ENCODE results near the gene USP31. TPM values are rescaled to one million over a fixed set of nuclear protein-coding genes. Genes with fewer than 3 reads are reported as not detected.

USP31 gene
- total RNA-seq, 1 experiment from 2014 or later: 6.7 TPM

DNA sequence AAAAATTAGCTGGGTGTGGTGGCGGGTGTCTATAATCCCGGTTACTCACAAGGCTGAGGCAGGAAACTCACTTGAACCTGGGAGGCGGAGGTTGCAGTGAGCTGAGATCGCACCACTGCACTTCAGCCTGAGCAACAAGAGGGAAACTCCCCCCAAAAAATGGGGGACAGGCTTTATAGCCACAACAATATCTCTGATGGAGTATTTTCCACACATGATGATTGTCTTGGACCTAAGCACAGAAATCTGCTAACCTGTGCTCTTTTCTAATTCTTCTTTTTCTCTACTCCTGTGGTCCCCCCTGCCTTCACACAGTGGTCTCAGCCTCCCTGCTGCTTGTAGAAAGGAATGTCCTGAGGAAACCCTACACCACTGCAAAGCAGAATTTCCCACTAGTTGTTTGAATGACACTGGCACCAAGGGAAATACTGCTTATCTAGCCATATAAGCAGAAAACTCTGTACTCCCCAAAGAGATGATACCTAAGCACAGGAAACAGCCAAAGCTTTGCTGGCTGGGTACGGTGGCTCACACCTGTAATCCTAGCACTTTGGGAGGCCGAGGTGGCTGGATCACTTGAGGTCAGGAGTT lies 117.6 kb downstream of the USP31 start:
- H3K4me3 ChIP-seq (ENCODE audit: low read length): no peak overlapping the region

GRCh38 chr16:23029733-23030420 lies 119.4 kb downstream of the USP31 start:
- Histone ChIP-seq H2AFZ (ENCODE audit: low read length) (no peak overlapping the region), H3K9ac (ENCODE audit: low read length) (no peak overlapping the region), H3K4me3 (ENCODE audit: low read length) (no peak overlapping the region), H3K9me2 (replicated peaks; ENCODE audit: low read length) (no peaks in the 10 kb centered on the region), H3K4me1 (ENCODE audit: insufficient read depth, low read length) (no peaks in the 10 kb centered on the region), H3K27me3 (ENCODE audit: low read length) (peaks cover 32% of the 10 kb centered on the region), H3F3A (ENCODE audit: low read length, unreplicated experiment) (no peaks in the 10 kb centered on the region), H3K9me3 (ENCODE audit: low read length) (no peaks in the 10 kb centered on the region), H3K36me3 (ENCODE audit: low read depth, low read length) (no peaks in the 10 kb centered on the region), H3K79me2 (ENCODE audit: low read length) (no peaks in the 10 kb centered on the region), H3K27ac (ENCODE audit: low read length) (no peak overlapping the region), H4K20me1 (ENCODE audit: low read length) (no peaks in the 10 kb centered on the region), H3K4me2 (ENCODE audit: low read length) (no peak overlapping the region)
- no peak for DNase-seq
- ChIA-PET CTCF (no interaction called here), POLR2A (ENCODE audit: unreplicated experiment) (no interaction called here)
- TF ChIP-seq CTCF (conservative IDR thresholded peaks at IDR 0.05; ENCODE audit: low read depth, low read length) (no peak), EZH2phosphoT487 (IDR thresholded peaks at IDR 0.05; ENCODE audit: borderline replicate concordance, low read length) (no peak), EZH2 (IDR thresholded peaks at IDR 0.05; ENCODE audit: low read length, unreplicated experiment) (no peak)
- ATAC-seq: no peak
- intact Hi-C loops (cut with micrococcal nuclease): no loop called here
- BruUV-seq (replicated peaks): no TSS peak

More for the DNA sequence above, 117.6 kb downstream of the USP31 start:
- no peak overlapping the region for H3K27ac ChIP-seq (ENCODE audit: low read length)
- no peak overlapping the region for H2AFZ ChIP-seq (ENCODE audit: low read length)
- H4K20me1 ChIP-seq (ENCODE audit: low read length): no peaks in the 10 kb centered on the region
- intact Hi-C loops (cut with micrococcal nuclease): no loop called here
- no peak overlapping the region for H3K4me2 ChIP-seq (ENCODE audit: low read length)
- DNase-seq (no peak), ATAC-seq (no peak)
- H3K4me1 ChIP-seq (ENCODE audit: insufficient read depth, low read length): no peaks in the 10 kb centered on the region
- no peaks in the 10 kb centered on the region for H3K79me2 ChIP-seq (ENCODE audit: low read length)
- no TSS peak for BruUV-seq (replicated peaks)
- CTCF ChIA-PET: no interaction called here
- H3K9me3 ChIP-seq (ENCODE audit: low read length): no peaks in the 10 kb centered on the region
- no peak for TF ChIP-seq EZH2 (IDR thresholded peaks at IDR 0.05; ENCODE audit: low read length, unreplicated experiment)
- TF ChIP-seq CTCF (conservative IDR thresholded peaks at IDR 0.05; ENCODE audit: low read depth, low read length): no peak
- TF ChIP-seq EZH2phosphoT487 (IDR thresholded peaks at IDR 0.05; ENCODE audit: borderline replicate concordance, low read length): no peak
- POLR2A ChIA-PET (ENCODE audit: unreplicated experiment): no interaction called here
- peaks cover 24% of the 10 kb centered on the region for H3K27me3 ChIP-seq (ENCODE audit: low read length)
- H3F3A ChIP-seq (ENCODE audit: low read length, unreplicated experiment): no peaks in the 10 kb centered on the region
- H3K9me2 ChIP-seq (replicated peaks; ENCODE audit: low read length): no peaks in the 10 kb centered on the region
- no peaks in the 10 kb centered on the region for H3K36me3 ChIP-seq (ENCODE audit: low read depth, low read length)
- H3K9ac ChIP-seq (ENCODE audit: low read length): no peak overlapping the region

- no peak for DNase-seq
- no TSS peak for BruUV-seq (replicated peaks)
- ChIA-PET POLR2A (ENCODE audit: unreplicated experiment) (no interaction called here), CTCF (no interaction called here)
- Histone ChIP-seq H3K4me1 (ENCODE audit: insufficient read depth, low read length) (no peaks in the 10 kb centered on the region), H3K79me2 (ENCODE audit: low read length) (no peaks in the 10 kb centered on the region), H3K9ac (ENCODE audit: low read length) (no peak overlapping the region), H3K9me2 (replicated peaks; ENCODE audit: low read length) (no peaks in the 10 kb centered on the region), H3K4me2 (ENCODE audit: low read length) (no peak overlapping the region), H3K4me3 (ENCODE audit: low read length) (no peak overlapping the region), H3K9me3 (ENCODE audit: low read length) (no peaks in the 10 kb centered on the region), H3K27ac (ENCODE audit: low read length) (no peak overlapping the region), H2AFZ (ENCODE audit: low read length) (no peak overlapping the region), H3K27me3 (ENCODE audit: low read length) (peaks cover 38% of the 10 kb centered on the region), H3K36me3 (ENCODE audit: low read depth, low read length) (no peaks in the 10 kb centered on the region), H3F3A (ENCODE audit: low read length, unreplicated experiment) (no peaks in the 10 kb centered on the region), H4K20me1 (ENCODE audit: low read length) (no peaks in the 10 kb centered on the region)
- no peak for TF ChIP-seq EZH2phosphoT487 (IDR thresholded peaks at IDR 0.05; ENCODE audit: borderline replicate concordance, low read length)
- no peak for TF ChIP-seq EZH2 (IDR thresholded peaks at IDR 0.05; ENCODE audit: low read length, unreplicated experiment)
- no peak for TF ChIP-seq CTCF (conservative IDR thresholded peaks at IDR 0.05; ENCODE audit: low read depth, low read length)
- ATAC-seq: no peak
- intact Hi-C loops (cut with micrococcal nuclease): no loop called here
Observed at GRCh38 chr16:23027386-23027785, 121.9 kb downstream of the USP31 start.
